HG03469 (cell line): Measurements from ENCODE around the gene TRIML1.

ENCODE experiments used
- ATAC-seq: cut with Tn5 transposase; IDR thresholded peaks from one replicate; pipeline ENCODE4 v1.9.1; 2021; ENCODE audit warnings: mild to moderate bottlenecking, moderate library complexity, moderate number of reproducible peaks; ENCODE audit not compliant: unreplicated experiment

TRIML1 gene, protein sequence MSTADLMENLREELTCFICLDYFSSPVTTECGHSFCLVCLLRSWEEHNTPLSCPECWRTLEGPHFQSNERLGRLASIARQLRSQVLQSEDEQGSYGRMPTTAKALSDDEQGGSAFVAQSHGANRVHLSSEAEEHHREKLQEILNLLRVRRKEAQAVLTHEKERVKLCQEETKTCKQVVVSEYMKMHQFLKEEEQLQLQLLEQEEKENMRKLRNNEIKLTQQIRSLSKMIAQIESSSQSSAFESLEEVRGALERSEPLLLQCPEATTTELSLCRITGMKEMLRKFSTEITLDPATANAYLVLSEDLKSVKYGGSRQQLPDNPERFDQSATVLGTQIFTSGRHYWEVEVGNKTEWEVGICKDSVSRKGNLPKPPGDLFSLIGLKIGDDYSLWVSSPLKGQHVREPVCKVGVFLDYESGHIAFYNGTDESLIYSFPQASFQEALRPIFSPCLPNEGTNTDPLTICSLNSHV

DNA sequence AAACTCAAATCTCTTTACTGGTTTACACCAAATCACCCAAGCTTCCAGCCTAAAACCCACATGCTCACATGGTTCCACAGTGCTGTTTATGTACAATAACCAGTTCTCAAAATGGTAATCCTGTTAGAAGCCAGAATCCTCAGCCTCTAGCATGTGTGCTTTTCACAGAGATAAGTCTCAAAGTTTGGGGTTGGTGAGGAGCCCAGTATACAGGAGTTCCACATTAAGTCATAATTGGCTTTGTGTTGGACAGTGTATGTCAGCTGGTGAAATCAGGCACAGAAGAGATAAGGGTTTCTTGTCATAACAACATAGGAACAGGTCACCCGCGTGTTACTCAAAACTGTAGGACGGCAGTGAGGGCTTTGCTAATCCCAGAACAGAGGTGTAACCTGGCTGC, at the start of gene TRIML1:
TRIML1 (plus strand) TSS at position 301 of the 400 bp plus-strand sequence. CDS start 118 bp downstream, outside the sequence.
- no peak for ATAC-seq

DNA sequence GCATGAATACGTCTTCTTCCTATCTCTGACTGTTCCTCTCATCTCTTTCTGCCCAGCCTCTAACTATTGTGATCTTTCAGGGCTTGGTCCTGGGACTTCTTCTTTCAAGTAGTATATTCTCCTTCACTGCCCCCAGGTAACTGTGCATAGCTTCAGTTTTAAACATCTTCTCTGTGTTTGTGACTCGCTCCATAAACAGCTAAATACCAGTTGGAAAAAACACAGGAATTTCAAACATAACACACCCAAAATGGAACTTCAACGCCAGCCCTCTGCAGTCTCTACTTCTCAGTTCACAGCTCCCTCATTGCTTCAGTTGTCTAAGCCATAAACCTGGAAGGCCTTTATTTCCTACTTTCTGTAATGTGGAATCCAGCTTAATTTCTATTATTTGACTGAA, 46.4 kb upstream of the TRIML1 start:
- no peak for ATAC-seq

DNA sequence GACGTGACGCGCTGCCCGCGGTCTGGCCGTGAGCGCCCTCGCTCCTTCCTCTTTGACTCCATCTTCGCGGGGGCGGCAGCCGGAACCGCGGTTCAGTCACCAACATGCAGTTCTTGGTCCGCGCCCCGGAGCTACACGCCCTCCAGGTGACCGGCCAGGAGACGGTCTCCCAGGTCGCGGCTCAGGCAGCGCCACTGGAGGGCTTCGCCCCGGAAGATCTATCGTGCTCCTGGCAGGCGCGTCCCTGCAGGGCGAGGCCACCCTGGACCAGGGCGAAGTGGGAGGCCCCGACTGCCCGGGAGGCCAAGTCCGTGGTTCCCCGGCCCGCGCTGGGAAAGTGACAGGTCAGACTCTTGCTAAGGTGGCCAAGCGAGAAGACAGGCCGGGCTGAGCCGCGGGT, 32.8 kb upstream of the TRIML1 start:
- ATAC-seq = no peak

DNA sequence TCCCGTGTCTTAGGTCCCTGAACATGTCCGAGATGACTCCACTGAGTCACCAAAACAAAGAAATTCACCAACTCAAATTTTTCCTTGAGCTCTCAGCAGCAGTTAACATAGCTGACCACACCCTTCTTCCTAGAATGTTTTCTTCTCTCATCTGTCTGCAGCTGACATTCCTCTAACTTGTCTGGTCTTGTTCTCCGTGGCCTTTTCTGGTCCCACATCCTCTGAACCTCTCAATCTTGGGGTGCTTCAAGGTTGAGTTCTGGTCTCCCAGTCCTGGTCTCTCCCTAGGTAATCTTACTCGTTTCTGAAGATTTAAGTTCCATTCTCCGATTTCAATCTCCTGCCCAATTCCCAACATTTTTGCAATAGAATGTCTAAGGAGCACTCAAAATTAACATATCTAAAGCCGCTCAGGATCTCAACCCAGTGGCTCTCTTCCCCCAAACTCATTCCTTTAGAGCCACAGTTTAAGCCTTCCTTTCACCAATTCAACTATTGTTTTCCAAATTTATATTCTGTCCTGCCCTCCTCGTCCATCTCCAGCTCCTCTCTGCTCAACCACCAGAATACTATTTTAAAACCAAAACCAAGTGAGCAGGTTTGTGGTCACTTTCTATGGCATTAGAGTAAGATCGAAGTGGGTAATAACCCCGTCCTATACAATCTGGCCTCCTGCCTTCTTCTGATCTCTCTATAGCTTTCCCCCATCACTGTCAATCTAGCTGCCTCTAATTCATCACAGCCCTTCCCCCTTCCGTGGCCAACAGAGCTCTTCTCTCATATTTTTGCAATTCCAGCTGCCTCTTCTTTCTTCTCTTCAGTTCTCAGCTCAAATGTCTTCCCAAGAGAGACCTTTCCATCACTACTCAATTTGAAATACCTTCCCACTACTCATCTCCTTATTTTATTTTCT, 31.1 kb upstream of the TRIML1 start:
- ATAC-seq = no peak

GRCh38 chr4:188109157-188109755, 30.0 kb upstream of the TRIML1 start, which contains the start of gene TRIML2:
Gene TRIML2, minus strand, starts transcription at chr4:188109603. Its CDS starts 4,235 bp downstream, at chr4:188105368.
- no peak for ATAC-seq

DNA sequence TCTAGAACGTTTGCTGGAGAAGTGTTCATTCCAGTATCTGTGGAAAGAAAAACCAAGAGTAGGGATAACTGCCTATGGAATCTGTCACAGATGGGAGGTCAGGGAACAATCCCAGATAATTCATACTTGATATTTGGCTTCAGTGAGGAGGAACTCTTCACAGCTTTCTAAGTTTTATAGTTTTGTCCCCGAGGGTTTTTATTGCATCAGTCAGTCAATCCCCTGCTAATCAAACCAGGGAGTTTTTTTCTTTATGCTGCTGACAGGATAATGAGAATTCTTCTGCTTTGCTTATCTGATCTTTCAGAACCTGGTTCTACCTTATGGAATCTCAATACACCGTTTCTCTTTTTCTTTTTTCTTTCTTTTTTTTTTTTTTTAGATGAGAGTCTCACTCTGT, 29.2 kb upstream of the TRIML1 start:
- no peak for ATAC-seq

- no peak for ATAC-seq
Measured at GRCh38 chr4:188110741-188111471, 28.3 kb upstream of the TRIML1 start.

GRCh38 chr4:188111955-188112354, 27.3 kb upstream of the TRIML1 start:
- ATAC-seq = no peak

DNA sequence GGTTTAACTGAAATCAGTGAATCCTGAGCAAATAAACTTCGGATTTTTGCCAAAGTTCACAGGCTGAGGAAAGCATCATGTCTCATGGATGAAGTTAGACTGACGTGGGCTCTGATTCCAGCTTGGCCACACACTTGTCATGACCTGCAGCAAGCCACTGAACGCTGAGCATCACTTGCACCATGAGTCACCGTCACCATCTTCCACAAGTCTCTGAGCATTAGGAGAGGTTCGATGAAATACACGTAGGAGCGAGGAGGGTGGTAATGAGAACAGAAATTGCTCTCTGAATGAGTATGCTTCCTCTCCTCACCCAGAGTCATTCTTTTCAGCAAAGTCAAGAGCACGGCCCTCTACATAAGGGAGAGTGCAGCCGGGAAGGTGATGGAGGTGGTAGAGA, 26.1 kb upstream of the TRIML1 start:
- no peak for ATAC-seq

- ATAC-seq = no peak
Measured at GRCh38 chr4:188117631-188118324, 21.5 kb upstream of the TRIML1 start.

DNA sequence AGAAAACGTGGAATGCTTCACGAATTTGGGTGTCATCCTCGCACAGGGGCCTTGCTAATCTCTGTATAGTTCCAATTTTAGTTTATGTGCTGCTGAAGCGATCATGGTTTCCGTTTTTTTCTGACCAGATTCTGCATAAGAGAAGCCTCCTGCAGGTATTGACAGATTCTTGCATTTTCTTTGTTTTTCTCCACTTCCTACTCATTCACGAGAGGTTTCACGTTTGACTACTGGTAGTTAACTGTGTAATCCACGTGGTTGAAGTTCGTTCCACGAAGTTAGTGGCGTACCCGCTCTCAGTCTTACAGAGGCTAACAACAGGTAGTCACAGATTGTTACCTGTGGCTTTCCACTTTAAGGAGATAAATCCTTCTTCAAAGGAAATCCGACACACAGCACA, 17.7 kb upstream of the TRIML1 start:
- no peak for ATAC-seq

- ATAC-seq = no peak
Measured at GRCh38 chr4:188127214-188127874, 11.9 kb upstream of the TRIML1 start.

DNA sequence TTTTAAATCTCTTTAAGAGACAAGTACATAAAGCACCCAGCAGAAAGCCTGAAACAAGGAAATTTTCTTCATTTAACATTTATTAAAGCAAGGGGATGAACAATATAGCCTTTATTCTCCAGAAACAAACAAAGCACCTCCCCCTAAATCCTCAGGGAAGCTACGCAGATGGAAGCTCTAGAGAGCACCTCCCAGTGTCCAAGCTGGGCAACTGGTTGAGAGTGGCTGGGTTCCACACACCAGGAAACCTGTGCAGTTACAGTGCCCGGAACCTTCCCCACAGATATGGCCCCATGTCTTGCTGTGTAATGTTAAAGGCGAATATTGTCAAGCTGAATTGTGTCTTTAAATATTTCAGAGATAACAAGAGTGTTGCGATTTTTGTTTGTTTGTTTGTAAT, 8.9 kb upstream of the TRIML1 start:
- no peak for ATAC-seq

- ATAC-seq = no peak
Measured at GRCh38 chr4:188132232-188132631, 7.0 kb upstream of the TRIML1 start.

GRCh38 chr4:188138227-188138626, 1.0 kb upstream of the TRIML1 start:
- ATAC-seq = no peak

GRCh38 chr4:188139671-188140070, 430 bp downstream of the TRIML1 start:
- ATAC-seq = no peak

DNA sequence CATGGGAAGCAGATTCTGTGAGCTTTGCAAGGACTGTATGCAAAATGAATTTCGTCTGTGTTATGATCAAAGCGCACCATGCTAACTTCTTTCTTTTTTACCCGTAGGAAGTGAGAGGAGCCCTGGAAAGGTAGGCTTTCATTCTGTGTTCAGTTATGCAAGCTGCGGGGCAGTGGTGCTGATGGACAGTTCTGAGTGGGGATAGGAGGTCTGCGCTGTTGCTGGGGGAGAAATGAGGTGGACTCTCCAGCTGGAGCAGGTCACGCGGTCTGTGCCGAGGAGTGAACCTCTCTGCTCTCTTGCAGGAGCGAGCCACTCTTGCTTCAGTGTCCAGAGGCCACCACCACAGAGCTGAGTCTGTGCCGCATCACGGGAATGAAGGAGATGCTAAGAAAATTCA, 4.5 kb downstream of the TRIML1 start:
- no peak for ATAC-seq

DNA sequence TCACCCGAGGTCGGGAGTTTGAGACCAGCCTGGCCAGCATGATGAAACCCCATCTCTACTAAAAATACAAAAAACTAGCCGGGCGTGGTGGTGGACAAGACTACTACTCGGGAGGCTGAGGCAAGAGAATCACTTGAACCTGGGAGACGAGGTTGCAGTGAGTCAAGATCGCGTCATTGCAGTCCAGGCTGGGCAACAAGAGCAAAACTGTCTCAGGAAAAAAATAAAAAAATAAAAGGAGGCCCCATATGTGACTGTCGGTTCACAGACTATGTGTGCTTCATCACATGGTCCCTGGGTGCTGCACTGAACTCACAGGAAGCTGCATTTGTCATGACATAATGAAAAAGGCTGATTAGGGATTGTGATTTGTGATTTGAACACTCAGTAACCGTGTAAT, 6.4 kb downstream of the TRIML1 start:
- ATAC-seq = no peak

DNA sequence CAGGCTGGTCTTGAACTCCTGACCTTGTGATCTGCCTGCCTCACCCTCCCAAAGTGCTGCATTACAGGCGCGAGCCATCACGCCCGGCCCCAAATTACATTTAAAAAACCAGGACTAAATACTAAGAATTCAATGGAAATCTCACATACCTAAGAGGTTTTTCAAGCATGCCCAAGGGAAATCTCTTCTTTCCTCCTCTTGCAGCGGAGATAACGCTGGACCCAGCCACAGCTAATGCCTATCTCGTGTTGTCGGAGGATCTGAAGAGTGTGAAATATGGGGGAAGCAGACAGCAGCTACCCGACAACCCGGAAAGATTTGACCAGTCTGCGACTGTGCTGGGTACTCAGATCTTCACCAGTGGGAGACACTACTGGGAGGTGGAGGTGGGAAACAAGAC, 7.4 kb downstream of the TRIML1 start:
- ATAC-seq = no peak
